ENCODE measurements around the gene DPP4.

DPP4 gene

DNA sequence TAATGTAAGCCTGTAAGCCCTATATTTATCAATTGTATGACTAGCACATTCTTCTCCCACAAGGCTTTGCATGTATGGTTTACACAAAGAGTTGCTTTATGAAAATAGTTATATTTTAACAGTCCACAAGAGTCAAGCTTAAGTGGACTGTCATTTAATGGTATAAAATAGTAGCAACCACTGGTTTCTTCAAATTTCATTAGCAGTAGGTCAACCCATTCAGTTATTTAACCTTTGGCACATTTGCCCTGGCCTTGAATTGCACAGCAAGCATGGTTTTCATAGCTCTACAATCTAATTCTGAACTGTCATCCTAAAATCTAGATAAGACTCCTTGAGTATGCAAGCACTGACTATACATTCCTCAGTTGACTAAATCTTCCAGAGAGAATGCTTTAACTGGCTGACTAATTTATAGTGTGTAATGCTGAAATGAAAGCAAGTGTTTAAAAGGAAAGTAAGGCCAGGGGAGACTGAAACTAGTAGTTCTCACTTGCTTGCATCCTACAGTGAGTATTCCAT lies 1.8 kb downstream of the DPP4 start:
- no peak for DNase-seq (ENCODE audit: low spot score)
- no peak overlapping the region for H3K27ac ChIP-seq (replicated peaks; ENCODE audit: low read length)
- H3K9ac ChIP-seq (ENCODE audit: low read depth, low read length, poor library complexity): no peak overlapping the region
- H3K23ac ChIP-seq (ENCODE audit: low read depth, low read length, poor library complexity): no peak overlapping the region
- no peak overlapping the region for H3K4ac ChIP-seq (ENCODE audit: low read length)
- no peak overlapping the region for H2AK5ac ChIP-seq (ENCODE audit: low read depth, low read length)
- peaks cover 3 to 40% (median 9%) of the 10 kb centered on the region in 3 experiments for H3K27me3 ChIP-seq (ENCODE audit: control insufficient read depth in 3 of 3, insufficient read depth in 3 of 3, low read depth in 1 of 3, low read length in 3 of 3)
- H2BK12ac ChIP-seq (ENCODE audit: low read length): no peak overlapping the region
- H2BK15ac ChIP-seq (ENCODE audit: low read length): no peak overlapping the region
- no peak overlapping the region for H3K18ac ChIP-seq (ENCODE audit: low read length)
- H3K4me1 ChIP-seq (ENCODE audit: control insufficient read depth in 2 of 2, insufficient read depth in 1 of 2, low read depth in 1 of 2, low read length in 2 of 2): peaks cover 5 to 18% of the 10 kb centered on the region in 2 donors
- H3K4me3 ChIP-seq (ENCODE audit: low read length in 2 of 2): no peak overlapping the region
- no peak overlapping the region for H3K14ac ChIP-seq (ENCODE audit: low read length)
- H2BK120ac ChIP-seq (ENCODE audit: low read depth, low read length): no peak overlapping the region
- H3K36me3 ChIP-seq (replicated peaks in 1 of 2; ENCODE audit: control insufficient read depth in 2 of 2, insufficient read depth in 2 of 2, low read length in 2 of 2): no peaks in the 10 kb centered on the region
- no peak overlapping the region for H2AFZ ChIP-seq (ENCODE audit: low read length)
- no peak overlapping the region for H3K4me2 ChIP-seq (ENCODE audit: insufficient read depth, low read length, poor library complexity, severe bottlenecking)
- H2BK5ac ChIP-seq (ENCODE audit: low read length): no peak overlapping the region
- no peaks in the 10 kb centered on the region for H3K79me1 ChIP-seq (ENCODE audit: low read depth, low read length)
- H3K9me3 ChIP-seq (replicated peaks in 1 of 2; ENCODE audit: control insufficient read depth in 2 of 2, insufficient read depth in 1 of 2, low read depth in 1 of 2, low read length in 2 of 2): peaks cover 0 to 7% of the 10 kb centered on the region in 2 donors
- no peak overlapping the region for H4K8ac ChIP-seq (ENCODE audit: low read depth, low read length)
- no peak overlapping the region for H4K91ac ChIP-seq (ENCODE audit: low read depth, low read length, poor library complexity)

DNA sequence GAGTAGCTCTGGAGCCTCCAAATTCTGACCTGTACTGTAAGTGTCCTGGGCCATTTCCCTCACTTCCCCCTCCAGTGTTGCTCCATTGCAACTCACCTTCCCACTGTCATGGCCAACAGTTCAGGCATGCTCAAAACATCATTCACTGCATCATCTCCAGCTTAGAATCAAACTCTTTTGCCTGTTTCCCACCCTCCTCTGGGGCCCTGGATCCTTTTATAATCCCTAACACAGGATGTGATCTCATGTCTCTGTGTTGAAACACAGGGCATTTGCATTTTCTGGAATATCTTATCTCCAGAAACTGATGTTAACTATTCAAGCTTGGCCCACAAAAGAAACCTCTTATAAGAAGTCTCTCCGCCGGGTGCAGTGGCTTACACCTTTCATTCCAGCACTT lies 3.0 kb downstream of the DPP4 start:
- peaks cover 5 to 18% of the 10 kb centered on the region in 2 donors for H3K4me1 ChIP-seq (ENCODE audit: control insufficient read depth in 2 of 2, insufficient read depth in 1 of 2, low read depth in 1 of 2, low read length in 2 of 2)
- no peak overlapping the region for H3K4me3 ChIP-seq (ENCODE audit: low read length in 2 of 2)
- H3K27me3 ChIP-seq (ENCODE audit: control insufficient read depth in 3 of 3, insufficient read depth in 3 of 3, low read depth in 1 of 3, low read length in 3 of 3): peaks cover 3 to 36% (median 9%) of the 10 kb centered on the region in 3 experiments

DNA sequence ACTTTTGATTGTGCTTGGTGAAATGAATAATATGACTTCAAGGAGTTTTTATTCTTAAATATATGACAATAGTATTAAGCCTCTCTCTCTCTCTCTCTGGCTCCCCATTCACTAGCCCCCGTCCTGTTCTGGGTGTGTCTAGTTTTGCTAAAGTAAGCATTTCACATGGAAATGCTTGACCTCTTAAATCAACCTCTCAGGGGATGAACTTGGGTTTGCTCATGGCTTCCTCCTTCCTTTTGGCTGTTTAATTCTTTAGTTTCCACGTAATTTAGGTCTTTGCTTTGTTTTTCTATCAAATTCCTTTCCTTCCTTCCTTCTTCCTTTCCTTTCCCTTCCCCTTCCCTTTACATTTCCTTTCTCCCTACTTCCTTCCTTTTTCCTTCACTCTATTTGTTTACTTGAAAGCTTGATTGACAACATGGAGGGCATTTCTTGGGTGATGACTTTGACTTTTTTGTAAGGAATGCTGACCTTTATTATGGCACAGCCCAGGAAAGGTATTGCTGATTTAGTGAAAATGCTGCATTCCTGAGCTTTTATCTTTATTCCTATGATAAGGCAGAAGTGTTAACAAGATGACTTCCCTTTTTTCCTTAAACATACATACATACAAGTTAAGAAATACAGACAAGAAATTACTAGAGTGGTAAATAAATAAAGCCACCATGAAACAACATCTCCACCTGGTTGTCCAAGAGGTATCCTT lies 3.6 kb downstream of the DPP4 start:
- Histone ChIP-seq H2AFZ (ENCODE audit: low read length) (no peak overlapping the region), H3K4me1 (ENCODE audit: control insufficient read depth in 2 of 2, insufficient read depth in 1 of 2, low read depth in 1 of 2, low read length in 2 of 2) (peaks cover 5 to 16% of the 10 kb centered on the region in 2 donors), H3K4me2 (ENCODE audit: insufficient read depth, low read length, poor library complexity, severe bottlenecking) (no peak overlapping the region), H3K18ac (ENCODE audit: low read length) (no peak overlapping the region), H2AK5ac (ENCODE audit: low read depth, low read length) (no peak overlapping the region), H4K8ac (ENCODE audit: low read depth, low read length) (no peak overlapping the region), H3K36me3 (replicated peaks in 1 of 2; ENCODE audit: control insufficient read depth in 2 of 2, insufficient read depth in 2 of 2, low read length in 2 of 2) (no peaks in the 10 kb centered on the region), H3K14ac (ENCODE audit: low read length) (no peak overlapping the region), H2BK15ac (ENCODE audit: low read length) (no peak overlapping the region), H3K9me3 (replicated peaks in 1 of 2; ENCODE audit: control insufficient read depth in 2 of 2, insufficient read depth in 1 of 2, low read depth in 1 of 2, low read length in 2 of 2) (peaks cover 0 to 7% of the 10 kb centered on the region in 2 donors), H3K23ac (ENCODE audit: low read depth, low read length, poor library complexity) (no peak overlapping the region), H3K79me1 (ENCODE audit: low read depth, low read length) (no peaks in the 10 kb centered on the region), H4K91ac (ENCODE audit: low read depth, low read length, poor library complexity) (no peak overlapping the region), H3K4ac (ENCODE audit: low read length) (no peak overlapping the region), H2BK5ac (ENCODE audit: low read length) (no peak overlapping the region), H3K27me3 (ENCODE audit: control insufficient read depth in 3 of 3, insufficient read depth in 3 of 3, low read depth in 1 of 3, low read length in 3 of 3) (peaks cover 3 to 30% (median 9%) of the 10 kb centered on the region in 3 experiments), H2BK120ac (ENCODE audit: low read depth, low read length) (no peak overlapping the region), H3K4me3 (ENCODE audit: low read length in 2 of 2) (no peak overlapping the region), H3K27ac (replicated peaks; ENCODE audit: low read length) (no peak overlapping the region), H2BK12ac (ENCODE audit: low read length) (no peak overlapping the region), H3K9ac (ENCODE audit: low read depth, low read length, poor library complexity) (no peak overlapping the region)
- WGBS, 2 donors (ENCODE audit: extremely low coverage in 2 of 2, insufficient read length in 2 of 2, insufficient replicate concordance in 1 of 2): no CpG with 5 or more reads among the region's 2 CpGs
- DNase-seq (ENCODE audit: low spot score): no peak

More for the DNA sequence above, 3.0 kb downstream of the DPP4 start:
- Histone ChIP-seq H3K79me1 (ENCODE audit: low read depth, low read length) (no peaks in the 10 kb centered on the region), H2AFZ (ENCODE audit: low read length) (no peak overlapping the region), H3K23ac (ENCODE audit: low read depth, low read length, poor library complexity) (no peak overlapping the region), H2BK5ac (ENCODE audit: low read length) (no peak overlapping the region), H4K91ac (ENCODE audit: low read depth, low read length, poor library complexity) (no peak overlapping the region), H2BK12ac (ENCODE audit: low read length) (no peak overlapping the region), H3K9me3 (replicated peaks in 1 of 2; ENCODE audit: control insufficient read depth in 2 of 2, insufficient read depth in 1 of 2, low read depth in 1 of 2, low read length in 2 of 2) (peaks cover 0 to 7% of the 10 kb centered on the region in 2 donors), H2BK15ac (ENCODE audit: low read length) (no peak overlapping the region), H3K4ac (ENCODE audit: low read length) (no peak overlapping the region), H3K18ac (ENCODE audit: low read length) (no peak overlapping the region), H2AK5ac (ENCODE audit: low read depth, low read length) (no peak overlapping the region), H4K8ac (ENCODE audit: low read depth, low read length) (no peak overlapping the region), H3K4me2 (ENCODE audit: insufficient read depth, low read length, poor library complexity, severe bottlenecking) (no peak overlapping the region), H3K9ac (ENCODE audit: low read depth, low read length, poor library complexity) (no peak overlapping the region), H3K14ac (ENCODE audit: low read length) (no peak overlapping the region), H3K27ac (replicated peaks; ENCODE audit: low read length) (no peak overlapping the region), H2BK120ac (ENCODE audit: low read depth, low read length) (no peak overlapping the region), H3K36me3 (replicated peaks in 1 of 2; ENCODE audit: control insufficient read depth in 2 of 2, insufficient read depth in 2 of 2, low read length in 2 of 2) (no peaks in the 10 kb centered on the region)
- no peak for DNase-seq (ENCODE audit: low spot score)
- no CpG with 5 or more reads among the region's 2 CpGs for WGBS, 2 donors (ENCODE audit: extremely low coverage in 2 of 2, insufficient read length in 2 of 2, insufficient replicate concordance in 1 of 2)

DNA sequence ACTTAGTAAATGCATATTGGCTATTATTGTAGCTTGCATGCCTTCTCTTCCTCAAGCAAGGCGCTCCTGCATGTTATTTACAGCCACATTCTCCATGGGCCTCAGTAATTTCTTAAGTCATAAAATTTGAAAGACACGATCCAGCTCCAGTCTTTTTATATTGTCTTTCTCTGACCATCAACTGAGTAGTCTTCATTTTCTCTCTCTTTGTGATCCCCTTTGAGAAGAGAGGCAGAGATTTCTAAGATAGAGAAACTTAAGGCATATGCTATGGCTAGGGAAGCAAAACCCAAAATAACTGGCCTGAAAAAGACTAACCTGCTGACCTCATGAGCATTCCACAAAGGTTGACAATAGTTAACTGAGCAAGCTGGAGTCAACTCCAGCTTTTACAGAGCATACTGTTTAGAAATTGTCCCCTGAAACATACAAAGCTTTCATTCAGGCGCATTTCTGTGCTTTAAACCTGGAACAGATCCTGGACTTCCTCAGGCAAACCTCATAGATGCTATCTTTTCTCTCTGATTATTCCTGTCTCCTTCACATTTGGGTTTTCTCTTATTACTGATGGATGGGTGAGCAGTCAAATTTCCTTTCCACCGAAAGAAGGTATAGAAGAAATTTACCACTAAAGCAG lies 4.6 kb downstream of the DPP4 start:
- no peak overlapping the region for H2AFZ ChIP-seq (ENCODE audit: low read length)
- H3K18ac ChIP-seq (ENCODE audit: low read length): no peak overlapping the region
- no peaks in the 10 kb centered on the region for H3K36me3 ChIP-seq (replicated peaks in 1 of 2; ENCODE audit: control insufficient read depth in 2 of 2, insufficient read depth in 2 of 2, low read length in 2 of 2)
- no peak overlapping the region for H3K27ac ChIP-seq (replicated peaks; ENCODE audit: low read length)
- no peaks in the 10 kb centered on the region for H3K79me1 ChIP-seq (ENCODE audit: low read depth, low read length)
- no peak overlapping the region for H3K4me2 ChIP-seq (ENCODE audit: insufficient read depth, low read length, poor library complexity, severe bottlenecking)
- no peak overlapping the region for H4K91ac ChIP-seq (ENCODE audit: low read depth, low read length, poor library complexity)
- no CpG with 5 or more reads among the region's 4 CpGs for WGBS, 2 donors (ENCODE audit: extremely low coverage in 2 of 2, insufficient read length in 2 of 2, insufficient replicate concordance in 1 of 2)
- no peak overlapping the region for H3K23ac ChIP-seq (ENCODE audit: low read depth, low read length, poor library complexity)
- H2BK12ac ChIP-seq (ENCODE audit: low read length): no peak overlapping the region
- no peak overlapping the region for H4K8ac ChIP-seq (ENCODE audit: low read depth, low read length)
- no peak overlapping the region for H3K4ac ChIP-seq (ENCODE audit: low read length)
- H3K4me1 ChIP-seq (ENCODE audit: control insufficient read depth in 2 of 2, insufficient read depth in 1 of 2, low read depth in 1 of 2, low read length in 2 of 2): peaks cover 5 to 8% of the 10 kb centered on the region in 2 donors
- no peak overlapping the region for H2BK5ac ChIP-seq (ENCODE audit: low read length)
- no peak overlapping the region for H3K14ac ChIP-seq (ENCODE audit: low read length)
- H2AK5ac ChIP-seq (ENCODE audit: low read depth, low read length): no peak overlapping the region
- H3K27me3 ChIP-seq (ENCODE audit: control insufficient read depth in 3 of 3, insufficient read depth in 3 of 3, low read depth in 1 of 3, low read length in 3 of 3): peaks cover 3 to 20% (median 9%) of the 10 kb centered on the region in 3 experiments
- no peak overlapping the region for H3K4me3 ChIP-seq (ENCODE audit: low read length in 2 of 2)
- no peak for DNase-seq (ENCODE audit: low spot score)
- no peak overlapping the region for H2BK120ac ChIP-seq (ENCODE audit: low read depth, low read length)
- no peak overlapping the region for H2BK15ac ChIP-seq (ENCODE audit: low read length)
- peaks cover 0 to 7% of the 10 kb centered on the region in 2 donors for H3K9me3 ChIP-seq (replicated peaks in 1 of 2; ENCODE audit: control insufficient read depth in 2 of 2, insufficient read depth in 1 of 2, low read depth in 1 of 2, low read length in 2 of 2)
- no peak overlapping the region for H3K9ac ChIP-seq (ENCODE audit: low read depth, low read length, poor library complexity)
